SK-N-SH treated with all-trans-retinoic acid at 6 μM for 48 hours (cell line): Measurements from ENCODE around the gene DCXR.

Experiments used
- ATAC-seq: fragments of 200-7000 bp; cut with Tn5 transposase; 3 replicates; pipeline ENCODE4 v1.9.1; 2020; ENCODE audit warnings: mild to moderate bottlenecking, moderate library complexity
- BACH2 ChIP-seq: fragments of 250-450 bp; sonication (Bioruptor Pico); IDR thresholded peaks from 2 replicates; pipeline ENCODE4 v1.9.0; 2021; ENCODE audit warnings: mild to moderate bottlenecking, borderline replicate concordance
- CSDC2 ChIP-seq: fragments of 250-450 bp; sonication (Bioruptor Pico); IDR thresholded peaks from 2 replicates; pipeline ENCODE4 v1.5.0; 2020; ENCODE audit warnings: mild to moderate bottlenecking, moderate library complexity
- ESRRG ChIP-seq: fragments of 250-450 bp; sonication (Bioruptor Pico); IDR thresholded peaks from 2 replicates; pipeline ENCODE4 v1.6.1; 2021; ENCODE audit warnings: mild to moderate bottlenecking
- GLIS3 ChIP-seq: fragments of 250-450 bp; sonication (Bioruptor Pico); IDR thresholded peaks from 2 replicates; pipeline ENCODE4 v1.5.0; 2020; ENCODE audit warnings: mild to moderate bottlenecking, moderate library complexity
- ISL1 ChIP-seq: fragments of 250-450 bp; sonication (Bioruptor Pico); IDR thresholded peaks from 2 replicates; pipeline ENCODE4 v2.1.2; 2022; ENCODE audit warnings: mild to moderate bottlenecking, moderate library complexity
- OSR1 ChIP-seq: fragments of 250-450 bp; sonication (Bioruptor Pico); IDR thresholded peaks from 2 replicates; pipeline ENCODE4 v1.8.0; 2022; ENCODE audit warnings: moderate library complexity, mild to moderate bottlenecking, inconsistent platforms
- PATZ1 ChIP-seq: fragments of 250-450 bp; sonication (Bioruptor Pico); IDR thresholded peaks from 2 replicates; pipeline ENCODE4 v1.8.0; 2020; ENCODE audit warnings: mild to moderate bottlenecking, moderate library complexity, borderline replicate concordance
- PPARA ChIP-seq: fragments of 250-450 bp; sonication (Bioruptor Pico); IDR thresholded peaks from 2 replicates; pipeline ENCODE4 v1.5.0; 2020; ENCODE audit warnings: mild to moderate bottlenecking, borderline replicate concordance
- RARB ChIP-seq: fragments of 250-450 bp; sonication (Bioruptor Pico); IDR thresholded peaks from 2 replicates; pipeline ENCODE4 v1.8.0; 2021; ENCODE audit warnings: mild to moderate bottlenecking, moderate library complexity
- SNAI2 ChIP-seq: fragments of 250-450 bp; sonication (Bioruptor Pico); IDR thresholded peaks from 2 replicates; pipeline ENCODE4 v1.5.0; 2020; ENCODE audit warnings: mild to moderate bottlenecking, moderate library complexity
- TCF4 ChIP-seq: fragments of 250-450 bp; sonication (Bioruptor Pico); IDR thresholded peaks from 2 replicates; pipeline ENCODE4 v1.8.0; 2021; ENCODE audit warnings: mild to moderate bottlenecking, moderate library complexity, borderline replicate concordance
- TOX ChIP-seq: fragments of 250-450 bp; sonication (Bioruptor Pico); IDR thresholded peaks from 2 replicates; pipeline ENCODE4 v1.8.0; 2021; ENCODE audit warnings: mild to moderate bottlenecking, moderate library complexity, borderline replicate concordance
- TSHZ2 ChIP-seq: fragments of 250-450 bp; sonication (Bioruptor Pico); IDR thresholded peaks from 2 replicates; pipeline ENCODE4 v1.5.0; 2020; ENCODE audit warnings: mild to moderate bottlenecking, moderate library complexity
- ZC3H10 ChIP-seq: fragments of 250-450 bp; sonication (Bioruptor Pico); IDR thresholded peaks from 2 replicates; pipeline ENCODE4 v1.5.1; 2021; ENCODE audit warnings: mild to moderate bottlenecking, moderate library complexity
- ZFP3 ChIP-seq: fragments of 250-450 bp; sonication (Bioruptor Pico); IDR thresholded peaks from 2 replicates; pipeline ENCODE4 v1.5.0; 2020; ENCODE audit warnings: mild to moderate bottlenecking, moderate library complexity
- ZNF565 ChIP-seq: fragments of 450-650 bp; formaldehyde crosslinking; conservative IDR thresholded peaks from 2 replicates; pipeline ENCODE4 v1.5.0; 2020; ENCODE audit warnings: low read depth, mild to moderate bottlenecking, moderate library complexity
- ZNF70 ChIP-seq: fragments of 450-650 bp; formaldehyde crosslinking; IDR thresholded peaks from 2 replicates; pipeline ENCODE4 v1.5.0; 2020; ENCODE audit warnings: mild to moderate bottlenecking, moderate library complexity
- ZNF8 ChIP-seq: fragments of 450-650 bp; formaldehyde crosslinking; IDR thresholded peaks from 2 replicates; pipeline ENCODE4 v1.5.0; 2020; ENCODE audit warnings: mild to moderate bottlenecking, moderate library complexity
- TF ChIP-seq, protein P1 (sequence below): fragments of 250-450 bp; sonication (Bioruptor Pico); IDR thresholded peaks from 2 replicates; pipeline ENCODE4 v1.5.1; 2021; ENCODE audit warnings: mild to moderate bottlenecking, moderate library complexity

Gene DCXR

GRCh38 chr17:81996232-81996756 is 41.2 kb downstream of the DCXR start:
- ATAC-seq, result no peak
- TF ChIP-seq PPARA (CRISPR knock-in tag), result no peak
- no peak for TF ChIP-seq ZNF565 (CRISPR knock-in tag)
- no peak for TF ChIP-seq ZNF70 (CRISPR knock-in tag)
- TF ChIP-seq ISL1, result no peak
- no peak for TF ChIP-seq CSDC2 (CRISPR knock-in tag)
- TF ChIP-seq PATZ1, result no peak
- no peak for TF ChIP-seq TOX (CRISPR knock-in tag)
- TF ChIP-seq ZNF8 (CRISPR knock-in tag), result no peak
- TF ChIP-seq OSR1 (CRISPR knock-in tag), result no peak
- no peak for TF ChIP-seq ZC3H10 (CRISPR knock-in tag)
- TF ChIP-seq TSHZ2 (CRISPR knock-in tag), result no peak

GRCh38 chr17:81995463-81996231 is 41.9 kb downstream of the DCXR start:
- TF ChIP-seq TSHZ2 (CRISPR knock-in tag), result no peak
- no peak for TF ChIP-seq ZNF565 (CRISPR knock-in tag)
- no peak for TF ChIP-seq BACH2 (CRISPR knock-in tag)
- no peak for TF ChIP-seq SNAI2 (CRISPR knock-in tag)
- TF ChIP-seq ESRRG (CRISPR knock-in tag), result no peak
- no peak for TF ChIP-seq RARB (CRISPR knock-in tag)
- no peak for TF ChIP-seq TOX (CRISPR knock-in tag)
- TF ChIP-seq, protein P1, sequence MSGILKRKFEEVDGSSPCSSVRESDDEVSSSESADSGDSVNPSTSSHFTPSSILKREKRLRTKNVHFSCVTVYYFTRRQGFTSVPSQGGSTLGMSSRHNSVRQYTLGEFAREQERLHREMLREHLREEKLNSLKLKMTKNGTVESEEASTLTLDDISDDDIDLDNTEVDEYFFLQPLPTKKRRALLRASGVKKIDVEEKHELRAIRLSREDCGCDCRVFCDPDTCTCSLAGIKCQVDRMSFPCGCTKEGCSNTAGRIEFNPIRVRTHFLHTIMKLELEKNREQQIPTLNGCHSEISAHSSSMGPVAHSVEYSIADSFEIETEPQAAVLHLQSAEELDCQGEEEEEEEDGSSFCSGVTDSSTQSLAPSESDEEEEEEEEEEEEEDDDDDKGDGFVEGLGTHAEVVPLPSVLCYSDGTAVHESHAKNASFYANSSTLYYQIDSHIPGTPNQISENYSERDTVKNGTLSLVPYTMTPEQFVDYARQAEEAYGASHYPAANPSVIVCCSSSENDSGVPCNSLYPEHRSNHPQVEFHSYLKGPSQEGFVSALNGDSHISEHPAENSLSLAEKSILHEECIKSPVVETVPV (CRISPR knock-in tag), result no peak
- no peak for TF ChIP-seq ZNF70 (CRISPR knock-in tag)
- no peak for TF ChIP-seq GLIS3 (CRISPR knock-in tag)
- TF ChIP-seq ZNF8 (CRISPR knock-in tag), result no peak
- no peak for TF ChIP-seq ZFP3 (CRISPR knock-in tag)
- no peak for TF ChIP-seq TCF4 (CRISPR knock-in tag)
- TF ChIP-seq ZC3H10 (CRISPR knock-in tag), result no peak
- TF ChIP-seq, all 23 proteins: peak for 0
- ATAC-seq, result no peak
